PC-3 (cell line): ENCODE results near the gene PLXNA3. TPM values are rescaled to one million over a fixed set of nuclear protein-coding genes. Genes with fewer than 3 reads are reported as not detected.

Experiments
- ATAC-seq: fragments of 200-7000 bp; cut with Tn5 transposase; 2 replicates; pipeline ENCODE4 v1.9.1; 2020; ENCODE audit warnings: mild to moderate bottlenecking, moderate library complexity
- BruUV-seq: library from RNA; stranded (reverse); fragments of 400-500 nt; replicated peaks from 2 replicates; lab custom pipeline; 2021; lab: Mats Ljungman, UMichigan
- CTCF ChIA-PET: fragments of 300-600 bp; sonication (Branson Sonifier 250); formaldehyde crosslinking; loops from one replicate; lab custom pipeline; 2022; ENCODE audit warnings: antibody characterized with exemption; lab: Charles Lee
- POLR2A ChIA-PET: fragments of 300-600 bp; sonication (Branson Sonifier 250); formaldehyde crosslinking; loops from one replicate; lab custom pipeline; 2022; ENCODE audit warnings: antibody characterized with exemption; ENCODE audit not compliant: unreplicated experiment; lab: Charles Lee
- DNase-seq: peaks from one replicate; pipeline ENCODE4 v3.0.0-alpha.2; 2015
- H2AFZ ChIP-seq: fragments of 300-600 bp; sonication (generic); 2 replicates; pipeline ENCODE4 v1.6.0; 2016; ENCODE audit warnings: antibody characterized with exemption, low read length
- H3F3A ChIP-seq: fragments of 300-600 bp; sonication (generic); one replicate; pipeline ENCODE4 v1.6.0; 2017; ENCODE audit warnings: antibody characterized with exemption, low read length, control low read depth, mild to moderate bottlenecking; ENCODE audit not compliant: unreplicated experiment
- H3K27ac ChIP-seq: fragments of 300-600 bp; sonication (generic); 2 replicates; pipeline ENCODE4 v1.5.1; 2016; ENCODE audit warnings: mild to moderate bottlenecking, low read length
- H3K27me3 ChIP-seq: fragments of 300-600 bp; sonication (generic); 2 replicates; pipeline ENCODE4 v1.6.1; 2016; ENCODE audit warnings: low read length, mixed read lengths
- H3K36me3 ChIP-seq: fragments of 300-600 bp; sonication (generic); 2 replicates; pipeline ENCODE4 v1.6.1; 2016; ENCODE audit warnings: low read depth, mixed run types, low read length, mixed read lengths
- H3K4me1 ChIP-seq: fragments of 300-600 bp; sonication (generic); 2 replicates; pipeline ENCODE4 v1.5.1; 2016; ENCODE audit warnings: low read length; ENCODE audit not compliant: insufficient read depth
- H3K4me2 ChIP-seq: fragments of 300-600 bp; sonication (generic); 2 replicates; pipeline ENCODE4 v1.6.0; 2016; ENCODE audit warnings: low read length
- H3K4me3 ChIP-seq: fragments of 300-600 bp; sonication (generic); 2 replicates; pipeline ENCODE4 v1.5.1; 2016; ENCODE audit warnings: mild to moderate bottlenecking, low read length, mixed read lengths
- H3K79me2 ChIP-seq: fragments of 300-600 bp; sonication (generic); 2 replicates; pipeline ENCODE4 v1.6.1; 2017; ENCODE audit warnings: low read length, mixed read lengths
- H3K9ac ChIP-seq: fragments of 300-600 bp; sonication (generic); 2 replicates; pipeline ENCODE4 v1.6.0; 2016; ENCODE audit warnings: mild to moderate bottlenecking, low read length
- H3K9me2 ChIP-seq: fragments of 300-600 bp; sonication (generic); replicated peaks from 2 replicates; pipeline ENCODE4 v1.6.1; 2016; ENCODE audit warnings: mixed run types, low read length, mixed read lengths
- H3K9me3 ChIP-seq: fragments of 300-600 bp; sonication (generic); 2 replicates; pipeline ENCODE4 v1.6.1; 2016; ENCODE audit warnings: low read length, mixed read lengths
- H4K20me1 ChIP-seq: fragments of 300-600 bp; sonication (generic); 2 replicates; pipeline ENCODE4 v1.6.1; 2016; ENCODE audit warnings: low read length, mixed read lengths
- CTCF ChIP-seq: fragments of 300-600 bp; sonication (generic); conservative IDR thresholded peaks from 2 replicates; pipeline ENCODE4 v1.5.1; 2017; ENCODE audit warnings: antibody characterized with exemption, low read depth, mild to moderate bottlenecking, low read length
- EZH2 ChIP-seq: fragments of 300-600 bp; sonication (generic); IDR thresholded peaks from one replicate; pipeline ENCODE4 v1.6.1; 2017; ENCODE audit warnings: antibody characterized with exemption, mild to moderate bottlenecking, low read length; ENCODE audit not compliant: unreplicated experiment
- EZH2phosphoT487 ChIP-seq: fragments of 300-600 bp; sonication (generic); IDR thresholded peaks from 2 replicates; pipeline ENCODE4 v1.6.1; 2018; ENCODE audit warnings: mild to moderate bottlenecking, antibody characterized with exemption, low read length, borderline replicate concordance
- intact Hi-C: fragments of 100-400 bp; cut with micrococcal nuclease; formaldehyde crosslinking; loops from 2 replicates; pipeline ENCODE4 v1.9.0; 2023
- total RNA-seq: library from RNA; depleted of rRNA; stranded (reverse); fragments of >200 nt; gene quantifications from 2 replicates; pipeline ENCODE4 v1.2.3, GENCODE V29; 2014

PLXNA3 gene
- total RNA-seq, 1 experiment from 2014 or later, result 5.3 TPM

GRCh38 chrX:154445776-154446175, 12.3 kb upstream of the PLXNA3 start:
- no peak overlapping the region for H3K4me3 ChIP-seq
- no peak overlapping the region for H2AFZ ChIP-seq
- H3K9ac ChIP-seq, result no peak overlapping the region
- peaks cover 18% of the 10 kb centered on the region for H3K79me2 ChIP-seq
- H3K9me3 ChIP-seq, result no peaks in the 10 kb centered on the region
- H3K27me3 ChIP-seq, result no peaks in the 10 kb centered on the region
- BruUV-seq, result no TSS peak
- ATAC-seq, result no peak
- H3K27ac ChIP-seq, result no peak overlapping the region
- TF ChIP-seq CTCF, result no peak
- no peak for TF ChIP-seq EZH2phosphoT487
- TF ChIP-seq EZH2, result no peak
- intact Hi-C loops, result no loop called here
- H3K4me1 ChIP-seq, result peaks cover 23% of the 10 kb centered on the region
- H3K36me3 ChIP-seq, result peaks cover 10% of the 10 kb centered on the region; the same call in 1 of the 2 replicates
- no peaks in the 10 kb centered on the region for H3F3A ChIP-seq
- CTCF ChIA-PET, result no interaction called here
- POLR2A ChIA-PET, result no interaction called here
- no peaks in the 10 kb centered on the region for H3K9me2 ChIP-seq
- no peak for DNase-seq
- no peaks in the 10 kb centered on the region for H4K20me1 ChIP-seq
- H3K4me2 ChIP-seq, result no peak overlapping the region

GRCh38 chrX:154446430-154446829, 11.7 kb upstream of the PLXNA3 start:
- Histone ChIP-seq H4K20me1 (no peaks in the 10 kb centered on the region), H3K27me3 (no peaks in the 10 kb centered on the region), H3K4me1 (peaks cover 23% of the 10 kb centered on the region), H3K4me2 (no peak overlapping the region), H3K9me2 (no peaks in the 10 kb centered on the region), H3K36me3 (peaks cover 10% of the 10 kb centered on the region; the same call in 1 of the 2 replicates), H3K27ac (no peak overlapping the region), H3K79me2 (peaks cover 16% of the 10 kb centered on the region), H3K9ac (no peak overlapping the region), H3K4me3 (no peak overlapping the region), H3F3A (no peaks in the 10 kb centered on the region), H2AFZ (no peak overlapping the region), H3K9me3 (no peaks in the 10 kb centered on the region)
- POLR2A ChIA-PET, result no interaction called here
- no TSS peak for BruUV-seq
- no peak for ATAC-seq
- TF ChIP-seq EZH2 (no peak), EZH2phosphoT487 (no peak), CTCF (no peak)
- CTCF ChIA-PET, result no interaction called here
- intact Hi-C loops, result no loop called here
- DNase-seq, result no peak

GRCh38 chrX:154448484-154448883, 9.6 kb upstream of the PLXNA3 start:
- H3F3A ChIP-seq, result no peaks in the 10 kb centered on the region
- CTCF ChIA-PET, result no interaction called here
- H3K4me3 ChIP-seq, result no peak overlapping the region
- intact Hi-C loops, result no loop called here
- BruUV-seq, result no TSS peak
- H3K4me2 ChIP-seq, result no peak overlapping the region
- no peak for ATAC-seq
- POLR2A ChIA-PET, result no interaction called here
- no peak overlapping the region for H2AFZ ChIP-seq
- H3K9ac ChIP-seq, result no peak overlapping the region
- DNase-seq, result no peak
- peaks cover 12% of the 10 kb centered on the region for H3K4me1 ChIP-seq
- H3K27me3 ChIP-seq, result no peaks in the 10 kb centered on the region
- H3K9me3 ChIP-seq, result no peaks in the 10 kb centered on the region
- no peaks in the 10 kb centered on the region for H4K20me1 ChIP-seq
- TF ChIP-seq CTCF (no peak), EZH2phosphoT487 (no peak), EZH2 (no peak)
- peaks cover 6% of the 10 kb centered on the region; the same call in 1 of the 2 replicates for H3K36me3 ChIP-seq
- H3K9me2 ChIP-seq, result no peaks in the 10 kb centered on the region
- peaks cover 16% of the 10 kb centered on the region for H3K79me2 ChIP-seq
- H3K27ac ChIP-seq, result no peak overlapping the region
